Measurements from ENCODE around the gene CNTNAP5.

Gene CNTNAP5

DNA sequence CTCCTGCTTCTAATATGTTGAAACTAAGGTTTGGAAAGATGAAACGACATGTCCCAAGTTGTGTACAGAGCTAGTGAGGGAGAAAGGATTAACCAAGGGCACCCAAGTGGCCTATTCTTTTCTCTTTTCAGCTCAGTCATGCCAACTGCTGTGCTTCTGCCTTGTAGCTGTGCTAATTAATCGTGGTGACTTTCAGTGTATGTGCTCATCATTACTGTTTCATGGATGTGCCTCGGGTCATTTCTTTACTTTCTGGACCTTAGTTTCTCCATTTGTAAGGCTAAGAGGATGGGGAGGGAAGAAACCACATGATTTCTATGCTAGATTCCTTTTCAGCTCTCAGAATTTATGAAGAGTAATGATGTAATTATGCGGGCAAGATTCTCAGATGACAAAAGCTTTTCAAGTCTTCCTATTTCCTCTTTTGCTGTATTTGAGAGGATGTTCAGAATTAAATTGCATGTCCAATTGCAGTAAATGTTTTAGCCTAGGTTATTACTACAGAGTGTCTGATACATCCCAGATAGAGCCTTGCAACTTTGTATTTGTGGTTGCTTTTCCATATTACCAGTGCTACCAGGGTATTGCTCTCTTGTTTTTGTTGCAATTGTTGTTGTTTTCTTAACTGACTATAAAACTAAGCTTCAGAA, 621.2 kb downstream of the CNTNAP5 start:
- CTCF ChIA-PET: no interaction called here
- no peak for DNase-seq (ENCODE audit: low read depth, low spot score)
- POLR2A ChIA-PET: no interaction called here
- TF ChIP-seq, protein P1, sequence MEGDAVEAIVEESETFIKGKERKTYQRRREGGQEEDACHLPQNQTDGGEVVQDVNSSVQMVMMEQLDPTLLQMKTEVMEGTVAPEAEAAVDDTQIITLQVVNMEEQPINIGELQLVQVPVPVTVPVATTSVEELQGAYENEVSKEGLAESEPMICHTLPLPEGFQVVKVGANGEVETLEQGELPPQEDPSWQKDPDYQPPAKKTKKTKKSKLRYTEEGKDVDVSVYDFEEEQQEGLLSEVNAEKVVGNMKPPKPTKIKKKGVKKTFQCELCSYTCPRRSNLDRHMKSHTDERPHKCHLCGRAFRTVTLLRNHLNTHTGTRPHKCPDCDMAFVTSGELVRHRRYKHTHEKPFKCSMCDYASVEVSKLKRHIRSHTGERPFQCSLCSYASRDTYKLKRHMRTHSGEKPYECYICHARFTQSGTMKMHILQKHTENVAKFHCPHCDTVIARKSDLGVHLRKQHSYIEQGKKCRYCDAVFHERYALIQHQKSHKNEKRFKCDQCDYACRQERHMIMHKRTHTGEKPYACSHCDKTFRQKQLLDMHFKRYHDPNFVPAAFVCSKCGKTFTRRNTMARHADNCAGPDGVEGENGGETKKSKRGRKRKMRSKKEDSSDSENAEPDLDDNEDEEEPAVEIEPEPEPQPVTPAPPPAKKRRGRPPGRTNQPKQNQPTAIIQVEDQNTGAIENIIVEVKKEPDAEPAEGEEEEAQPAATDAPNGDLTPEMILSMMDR (IDR thresholded peaks at IDR 0.05; ENCODE audit: insufficient read depth, low read length, missing control alignments): no peak
- no peak overlapping the region for H3K4me3 ChIP-seq (ENCODE audit: low read depth, low read length)

DNA sequence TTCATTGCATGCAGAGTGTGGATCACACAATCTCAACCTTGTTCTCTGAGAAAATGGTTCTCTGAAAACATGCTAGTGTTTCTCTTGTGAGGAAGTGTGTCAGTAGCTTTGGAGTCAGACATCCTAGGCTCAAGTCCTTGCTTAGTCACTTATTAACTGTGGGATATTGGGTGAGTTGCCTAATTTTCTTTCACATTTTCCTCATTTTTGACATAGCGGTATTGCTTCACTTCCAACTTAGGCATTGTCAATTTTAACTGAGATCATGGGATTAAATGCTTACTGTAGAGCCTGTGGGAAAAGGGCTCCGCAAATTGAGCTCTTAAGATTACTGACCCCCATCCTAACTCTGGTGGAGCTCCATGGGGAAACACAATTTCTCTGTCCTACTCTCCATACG, 622.2 kb downstream of the CNTNAP5 start:
- no peak for DNase-seq (ENCODE audit: low read depth, low spot score)
- TF ChIP-seq, protein P1 (IDR thresholded peaks at IDR 0.05; ENCODE audit: insufficient read depth, low read length, missing control alignments): no peak
- ChIA-PET CTCF (no interaction called here), POLR2A (no interaction called here)
- no peak overlapping the region for H3K4me3 ChIP-seq (ENCODE audit: low read depth, low read length)

DNA sequence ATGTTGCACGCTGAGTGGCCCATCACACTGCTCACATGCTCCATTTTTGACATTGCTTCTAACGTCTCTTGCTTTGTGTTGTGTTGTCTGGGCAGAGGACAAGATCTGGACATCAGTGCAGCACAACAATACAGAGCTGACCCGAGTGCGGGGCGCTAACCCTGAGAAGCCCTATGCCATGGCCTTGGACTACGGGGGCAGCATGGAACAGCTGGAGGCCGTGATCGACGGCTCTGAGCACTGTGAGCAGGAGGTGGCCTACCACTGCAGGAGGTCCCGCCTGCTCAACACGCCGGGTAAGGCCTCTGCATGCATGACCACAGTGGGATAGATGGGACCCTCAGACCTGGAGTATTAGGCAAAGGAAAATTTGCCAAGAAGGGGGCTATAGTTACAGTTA, 622.6 kb downstream of the CNTNAP5 start:
- no peak for DNase-seq (ENCODE audit: low read depth, low spot score)
- ChIA-PET CTCF (no interaction called here), POLR2A (no interaction called here)
- TF ChIP-seq, protein P1 (IDR thresholded peaks at IDR 0.05; ENCODE audit: insufficient read depth, low read length, missing control alignments): no peak
- H3K4me3 ChIP-seq (ENCODE audit: low read depth, low read length): no peak overlapping the region

DNA sequence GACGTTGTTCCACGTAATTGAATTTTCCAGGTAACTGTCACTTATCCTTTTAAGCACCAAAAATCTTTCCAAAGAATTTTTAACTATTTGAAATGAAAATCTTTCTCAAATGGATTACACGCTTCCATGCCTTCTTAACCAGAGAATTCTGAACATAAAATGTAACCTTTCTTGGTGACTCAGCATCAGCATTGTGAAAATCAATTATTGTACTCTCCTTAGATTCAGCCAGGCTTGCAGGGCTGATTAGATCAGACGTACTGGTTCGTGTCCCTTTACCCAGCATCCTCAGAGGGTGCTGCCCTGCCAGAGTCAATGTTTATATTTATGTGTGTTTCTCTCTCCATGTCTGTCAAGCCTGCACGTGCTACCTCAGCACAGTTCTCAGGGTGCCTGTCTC, 623.9 kb downstream of the CNTNAP5 start:
- DNase-seq (ENCODE audit: low read depth, low spot score): no peak
- no peak overlapping the region for H3K4me3 ChIP-seq (ENCODE audit: low read depth, low read length)
- ChIA-PET CTCF (no interaction called here), POLR2A (no interaction called here)
- TF ChIP-seq, protein P1 (IDR thresholded peaks at IDR 0.05; ENCODE audit: insufficient read depth, low read length, missing control alignments): no peak

DNA sequence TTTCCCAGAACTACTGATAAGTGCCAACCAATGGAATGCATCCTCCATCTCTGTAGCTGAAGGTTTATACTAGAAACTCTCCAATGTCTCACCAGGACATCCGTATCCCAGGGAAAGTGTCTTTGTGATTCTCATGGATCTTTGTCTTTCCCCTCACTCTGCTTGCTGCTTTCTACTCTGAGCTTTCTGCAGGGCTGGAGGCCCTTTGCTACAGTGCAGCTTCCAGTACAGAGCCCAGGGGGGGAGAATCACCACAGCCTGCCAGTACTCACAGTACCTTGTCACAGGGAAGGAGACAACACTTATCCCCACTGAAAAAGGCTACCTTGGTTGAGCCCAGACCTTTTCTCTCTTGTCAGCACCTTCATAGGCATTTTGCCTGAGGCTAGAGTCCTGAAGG, 627.0 kb downstream of the CNTNAP5 start:
- TF ChIP-seq, protein P1 (IDR thresholded peaks at IDR 0.05; ENCODE audit: insufficient read depth, low read length, missing control alignments): no peak
- ChIA-PET CTCF (no interaction called here), POLR2A (no interaction called here)
- no peak overlapping the region for H3K4me3 ChIP-seq (ENCODE audit: low read depth, low read length)
- no peak for DNase-seq (ENCODE audit: low read depth, low spot score)

DNA sequence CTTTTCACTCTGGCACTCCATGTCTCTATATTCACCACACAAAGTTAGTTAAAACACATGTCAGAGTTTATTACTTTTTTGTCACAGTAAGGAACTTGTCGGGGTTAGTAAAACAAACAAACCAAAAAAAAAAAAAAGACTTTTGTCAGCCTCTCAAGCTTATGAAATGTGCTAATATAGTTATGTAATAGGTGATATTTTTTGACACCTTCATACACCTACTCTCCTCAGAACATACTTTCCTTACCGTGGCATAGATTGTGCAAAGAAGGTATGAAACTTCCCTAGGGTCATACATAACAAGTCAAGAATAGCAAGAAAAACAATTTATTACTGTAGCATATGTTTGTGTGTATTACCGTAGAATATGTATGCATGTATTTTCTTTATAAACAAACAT, 633.3 kb downstream of the CNTNAP5 start:
- CTCF ChIA-PET: no interaction called here
- TF ChIP-seq, protein P1 (IDR thresholded peaks at IDR 0.05; ENCODE audit: insufficient read depth, low read length, missing control alignments): no peak
- DNase-seq (ENCODE audit: low read depth, low spot score): no peak
- H3K4me3 ChIP-seq (ENCODE audit: low read depth, low read length): no peak overlapping the region
- POLR2A ChIA-PET: no interaction called here
